Heart left ventricle (tissue), 16 donors: ENCODE measurements around the gene MVB12B. TPM values are rescaled to one million over a fixed set of nuclear protein-coding genes. Genes with fewer than 3 reads are reported as not detected.

Experiments used
- ATAC-seq, 4 donors: fragments of 200-7000 bp; cut with Tn5 transposase; one replicate each; pipeline ENCODE4 v1.9.1; 2020 to 2022; ENCODE audit warnings: moderate library complexity in 4 of 4, mild to moderate bottlenecking in 3 of 4, moderate number of reproducible peaks in 1 of 4
- DNase-seq, 5 donors: peaks; one replicate each; pipeline ENCODE4 v3.0.0-alpha.2; 2020
- H3K27ac ChIP-seq, 12 donors: fragments of 200-600 bp; sonication (generic) in 4 of 12; one replicate each; pipeline versions ENCODE4 v1.5.0 to v1.8.0; 2016 to 2022; ENCODE audit warnings: mild to moderate bottlenecking in 2 of 12
- H3K27me3 ChIP-seq, 9 donors: fragments of 200-600 bp; sonication (generic) in 2 of 9; one replicate each; pipeline versions ENCODE4 v1.5.1 to v1.8.0; 2016 to 2022; ENCODE audit warnings: mild to moderate bottlenecking in 3 of 9
- H3K36me3 ChIP-seq, 9 donors: fragments of 200-600 bp; sonication (generic) in 2 of 9; one replicate each; pipeline versions ENCODE4 v1.5.0 to v1.8.0; 2018 to 2022; ENCODE audit warnings: mild to moderate bottlenecking in 2 of 9
- H3K4me1 ChIP-seq, 12 donors: fragments of 200-600 bp; sonication (generic) in 4 of 12; one replicate each; pipeline versions ENCODE4 v1.5.0 to v1.8.0; 2016 to 2022; ENCODE audit warnings: mild to moderate bottlenecking in 3 of 12
- H3K4me3 ChIP-seq, 12 donors: fragments of 200-600 bp; sonication (generic) in 4 of 12; one replicate each; pipeline versions ENCODE4 v1.5.0 to v1.8.0; 2017 to 2022; ENCODE audit warnings: mild to moderate bottlenecking in 9 of 12, moderate library complexity in 4 of 12
- H3K9me3 ChIP-seq, 12 donors: fragments of 200-600 bp; sonication (generic) in 4 of 12; one replicate each; pipeline versions ENCODE4 v1.5.0 to v1.8.0; 2016 to 2022; ENCODE audit warnings: mild to moderate bottlenecking in 1 of 12
- CTCF ChIP-seq, 12 donors: fragments of 200-600 bp; sonication (generic) in 4 of 12; IDR thresholded peaks; one replicate each; pipeline versions ENCODE4 v1.5.0 to v1.8.0; 2018 to 2022; ENCODE audit warnings: antibody characterized with exemption in 12 of 12, mild to moderate bottlenecking in 5 of 12
- POLR2A ChIP-seq, 2 donors: fragments of 450-650 bp; IDR thresholded peaks; one replicate each; pipeline ENCODE4 v1.6.1; 2017; ENCODE audit warnings: antibody characterized with exemption in 2 of 2, mild to moderate bottlenecking in 2 of 2, moderate library complexity in 2 of 2
- WGBS, 4 donors: extraction: QIAGEN DNeasy Blood & Tissue Kit in 2 of 4; methylation state at CpG; one replicate each; pipeline versions ENCODE4 v1.1.5 to v1.1.7; 2013 to 2018; 5-methylcytosine and 5-hydroxymethylcytosine counted together
- intact Hi-C, 10 donors: fragments of 100-400 bp; cut with DNase I; formaldehyde crosslinking; loops; one replicate each; pipeline versions ENCODE4 v1.11.1 to v1.14.2; 2022
- polyA plus RNA-seq, 2 donors: library from polyadenylated mRNA; stranded (reverse); fragments of 200-250 nt; gene quantifications; one replicate each; pipeline ENCODE4 v1.2.3, GENCODE V29; 2013
- total RNA-seq, 9 donors: library from RNA; depleted of rRNA in 2 of 9; stranded (reverse); fragments of >200 nt in 2 of 9; fragmentation: NEBNext Ultra II Directional in 3 of 9; extraction: Animal tissue kit (Norgen Biotek cat#: 25700) in 3 of 9; gene quantifications; one replicate each; pipeline versions ENCODE4 v1.1.0 to v1.2.4, GENCODE V29; 2016 to 2023
- donor health status: ischemic (EF 13 %, LVEDD 7.1; RV severe dilation, severe dysfunction).
- donor health status: healthy with polysubstance abuse.
- donor health status: DM: no; HTN: yes; CAD: no.
- donor health status: DM: no; HTN: no; CAD: no.
- donor health status: ischemic (EF 25% LVEDD 6.9; RV normal size, moderate dysfunction).
- donor health status: ischemic (EF 25% LVEDD 5.7; RV mildly dilated, moderate dysfunction).
- donor health status: healthy.
- donor health status: DM: yes; HTN: yes; CAD: no.
- donor health status: ischemic (EF 35%, LVEDD 5.7; RV mildly dilated, moderate dysfunction).
- donor health status: nonischemic (EF 11% LVEDD 7.7; RV severe dilation, severe dysfunction).
- donor health status: DM: yes; HTN: yes; CAD: no.
- donor health status: PGD.
- donor health status: ischemic (EF 29% LVEDD 5.4; RV normal size, mild dysfunction).
- donor health status: nonischemic (EF 23%, LVEDD 6.1; RV moderate dilation, normal function).

Gene MVB12B
- total and polyA plus RNA-seq, 11 donors: 4.9 to 16.2 (median 11.0) TPM

DNA sequence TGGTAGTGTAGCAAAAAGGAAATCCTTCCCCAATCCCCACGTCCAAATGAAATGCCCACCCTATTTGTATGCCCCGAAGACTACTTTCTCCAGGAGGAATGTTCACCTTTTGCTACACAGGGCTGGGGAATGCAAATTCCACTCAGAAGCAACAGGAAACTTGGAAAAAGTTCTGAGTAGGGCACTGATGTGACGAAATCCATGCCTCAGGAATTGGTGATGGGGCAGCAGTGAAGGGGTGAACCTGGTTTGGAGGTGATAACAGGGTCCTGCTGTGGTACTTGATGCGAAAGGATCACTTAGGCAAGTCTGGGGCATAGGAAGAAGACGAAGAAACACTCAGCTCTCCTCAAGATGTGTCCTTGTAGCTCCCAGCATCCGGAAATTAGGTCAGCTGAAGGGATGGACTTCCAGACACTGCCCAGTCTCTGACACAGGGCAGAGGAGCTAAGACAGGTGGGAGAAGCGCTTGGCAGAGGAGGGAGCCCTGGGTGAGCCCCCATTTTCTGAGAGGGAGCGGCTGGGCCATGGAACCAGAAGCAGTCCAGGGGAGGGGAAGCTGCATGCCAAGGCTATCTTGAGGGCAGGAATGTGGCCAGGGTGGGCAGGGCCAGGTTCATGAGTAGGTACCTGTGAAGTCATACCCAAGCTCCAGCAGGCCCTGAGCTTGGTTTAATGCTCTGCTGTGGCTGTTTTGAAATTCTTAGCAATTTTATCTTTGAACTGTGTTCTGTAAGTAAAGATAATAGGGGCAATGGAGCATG is 22.2 kb upstream of the MVB12B start:
- TF ChIP-seq POLR2A (IDR thresholded peaks at IDR 0.05): no peak
- TF ChIP-seq CTCF (IDR thresholded peaks at IDR 0.05): no peak
- 88 to 94% (median 91%) methylated on average over 8 of the region's 8 CpGs for WGBS, 4 donors
- intact Hi-C loops: loop anchor here in 7 of 10 donors (5.0 kb wide), 2 partner anchors 93 to 188 kb away; no protein-coding TSS in a partner anchor
- Histone ChIP-seq H3K9me3 (no peaks in the 10 kb centered on the region), H3K27me3 (no peaks in the 10 kb centered on the region), H3K4me3 (no peak overlapping the region), H3K36me3 (no peaks in the 10 kb centered on the region), H3K27ac (no peak overlapping the region), H3K4me1 (no peaks in the 10 kb centered on the region)
- no peak for DNase-seq
- ATAC-seq: no peak

DNA sequence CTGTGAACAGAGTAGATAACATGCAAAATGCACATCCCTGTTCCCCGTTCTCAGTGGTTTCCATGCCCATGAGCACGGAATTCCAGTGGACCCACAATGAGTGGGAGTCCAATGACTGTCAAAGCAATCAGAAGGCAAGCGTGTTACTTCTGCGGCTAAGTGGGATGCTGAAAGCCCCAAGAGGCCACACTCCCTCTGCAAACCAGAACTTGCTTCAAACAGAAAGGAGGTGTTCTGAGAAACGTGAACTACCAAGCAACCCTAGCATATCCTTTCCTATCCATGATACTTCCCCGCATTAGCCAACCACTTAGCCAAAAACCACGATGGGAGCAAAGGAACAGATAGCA is 21.7 kb upstream of the MVB12B start:
- ATAC-seq (no peak), DNase-seq (no peak)
- no peaks in the 10 kb centered on the region for H3K36me3 ChIP-seq
- intact Hi-C loops: loop anchor here in 7 of 10 donors (5.0 kb wide), 2 partner anchors 92 to 187 kb away; no protein-coding TSS in a partner anchor
- H3K9me3 ChIP-seq: no peaks in the 10 kb centered on the region
- no peak overlapping the region for H3K27ac ChIP-seq
- H3K4me3 ChIP-seq: no peak overlapping the region
- 54 to 66% (median 63%) methylated on average over 7 of the region's 7 CpGs for WGBS, 4 donors
- TF ChIP-seq POLR2A (IDR thresholded peaks at IDR 0.05) (no peak), CTCF (IDR thresholded peaks at IDR 0.05) (no peak)
- no peaks in the 10 kb centered on the region for H3K27me3 ChIP-seq
- H3K4me1 ChIP-seq: no peaks in the 10 kb centered on the region

GRCh38 chr9:126306071-126306647 is 20.5 kb upstream of the MVB12B start:
- Histone ChIP-seq H3K4me3 (no peak overlapping the region), H3K27ac (no peak overlapping the region), H3K9me3 (no peaks in the 10 kb centered on the region), H3K4me1 (no peaks in the 10 kb centered on the region), H3K27me3 (no peaks in the 10 kb centered on the region), H3K36me3 (no peaks in the 10 kb centered on the region)
- DNase-seq (no peak), ATAC-seq (no peak)
- intact Hi-C loops: no loop called here
- TF ChIP-seq CTCF (IDR thresholded peaks at IDR 0.05) (no peak), POLR2A (IDR thresholded peaks at IDR 0.05) (no peak)
- WGBS, 4 donors: 96 to 98% (median 97%) methylated on average over 6 of the region's 6 CpGs

- Histone ChIP-seq H3K4me3 (no peak overlapping the region), H3K4me1 (no peaks in the 10 kb centered on the region), H3K36me3 (no peaks in the 10 kb centered on the region), H3K9me3 (no peaks in the 10 kb centered on the region), H3K27ac (no peak overlapping the region), H3K27me3 (no peaks in the 10 kb centered on the region)
- TF ChIP-seq CTCF (IDR thresholded peaks at IDR 0.05) (no peak), POLR2A (IDR thresholded peaks at IDR 0.05) (no peak)
- 72 to 82% (median 76%) methylated on average over 15 of the region's 15 CpGs for WGBS, 4 donors
- DNase-seq: no peak
- peak in 1 of 4 donors; percentile 22 for ATAC-seq
- intact Hi-C loops: no loop called here
Observed at GRCh38 chr9:126307322-126308061, 19.1 kb upstream of the MVB12B start.
